Measurements from ENCODE around the gene SLC7A6OS. TPM values are rescaled to one million over a fixed set of nuclear protein-coding genes. Genes with fewer than 3 reads are reported as not detected.

Gene SLC7A6OS
- total RNA-seq, 1 donor from 2014 or later: 22.3 TPM

DNA sequence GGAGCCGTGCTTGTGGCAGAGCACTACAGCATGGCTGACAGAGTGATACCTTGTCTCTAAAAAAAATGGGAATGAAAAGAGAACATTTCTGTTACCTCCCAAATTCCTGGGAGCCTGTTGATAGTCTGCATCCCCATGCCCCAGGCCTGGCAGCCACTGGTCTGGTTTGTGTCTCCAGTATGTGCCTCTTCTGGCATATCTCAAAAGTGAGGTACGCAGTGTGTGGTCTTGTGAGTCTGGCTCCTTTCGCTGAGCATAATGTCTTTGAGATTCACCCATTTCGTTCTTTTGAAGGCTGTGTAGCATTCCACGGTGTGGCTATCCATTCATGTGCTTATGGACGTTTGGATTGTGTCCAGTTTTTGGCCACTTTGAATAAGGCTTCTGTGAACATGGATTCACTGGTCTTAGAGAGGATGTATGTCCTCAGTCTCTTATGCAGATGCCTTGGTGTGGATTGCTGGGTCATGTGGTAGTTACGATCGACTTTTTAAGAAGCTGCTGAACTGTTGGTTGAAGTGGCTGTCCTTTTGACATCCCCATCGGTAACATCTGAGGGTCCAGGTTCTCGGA lies 39.2 kb upstream of the SLC7A6OS start:
- H3K4me1 Mint-ChIP-seq: peaks cover 4% of the 10 kb centered on the region
- DNase-seq: no peak
- H3K9me3 Mint-ChIP-seq: no peaks in the 10 kb centered on the region
- peaks cover 78% of the 10 kb centered on the region for H3K36me3 Mint-ChIP-seq (ENCODE audit: low read depth)
- no peak overlapping the region for H3K27ac Mint-ChIP-seq
- no peak overlapping the region for H3K4me3 Mint-ChIP-seq
- intact Hi-C loops (cut with micrococcal nuclease): no loop called here
- peaks cover 2% of the 10 kb centered on the region for H3K27me3 Mint-ChIP-seq

DNA sequence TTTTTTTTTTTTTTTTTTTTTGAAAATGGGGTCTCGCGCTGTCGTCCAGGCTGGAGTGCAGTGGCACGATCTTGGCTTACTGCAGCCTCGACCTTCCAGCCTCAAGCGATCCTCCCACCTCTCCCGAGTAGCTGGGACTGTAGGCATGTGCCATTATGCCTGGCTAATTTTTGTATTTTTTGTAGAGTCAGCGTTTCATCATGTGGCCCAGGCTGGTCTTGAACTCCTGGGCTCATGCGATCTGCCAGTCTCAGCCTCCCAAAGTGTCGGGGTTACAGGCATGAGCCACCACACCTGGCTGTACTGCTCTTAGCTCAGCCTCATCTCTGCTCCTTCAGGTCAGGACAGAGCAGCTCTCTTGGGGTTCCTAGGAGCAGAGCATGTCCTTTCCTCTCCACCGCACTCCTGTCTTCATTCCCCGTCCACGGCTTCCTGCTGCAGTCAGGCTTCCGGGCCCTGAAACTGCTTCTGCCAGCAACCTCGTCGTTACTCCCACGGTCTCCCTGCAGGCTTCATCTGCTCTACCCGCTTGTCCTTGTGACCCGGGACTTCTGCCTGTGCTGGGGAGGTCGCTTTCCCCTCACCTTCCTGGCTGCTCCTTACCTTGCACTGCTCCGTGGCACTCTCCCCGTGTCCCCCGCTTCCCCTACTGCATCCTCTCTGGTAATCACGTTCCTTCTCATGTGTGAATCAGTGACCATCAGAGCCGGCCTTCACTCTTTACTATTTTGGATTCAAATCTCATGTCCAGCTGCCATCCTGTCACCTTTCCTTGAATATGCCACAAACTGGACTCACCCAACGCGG lies 38.1 kb upstream of the SLC7A6OS start:
- Mint-ChIP-seq H3K36me3 (ENCODE audit: low read depth) (peaks cover 70% of the 10 kb centered on the region), H3K27me3 (no peaks in the 10 kb centered on the region), H3K4me1 (no peaks in the 10 kb centered on the region), H3K9me3 (no peaks in the 10 kb centered on the region), H3K4me3 (no peak overlapping the region), H3K27ac (no peak overlapping the region)
- intact Hi-C loops (cut with micrococcal nuclease): no loop called here
- DNase-seq: no peak

DNA sequence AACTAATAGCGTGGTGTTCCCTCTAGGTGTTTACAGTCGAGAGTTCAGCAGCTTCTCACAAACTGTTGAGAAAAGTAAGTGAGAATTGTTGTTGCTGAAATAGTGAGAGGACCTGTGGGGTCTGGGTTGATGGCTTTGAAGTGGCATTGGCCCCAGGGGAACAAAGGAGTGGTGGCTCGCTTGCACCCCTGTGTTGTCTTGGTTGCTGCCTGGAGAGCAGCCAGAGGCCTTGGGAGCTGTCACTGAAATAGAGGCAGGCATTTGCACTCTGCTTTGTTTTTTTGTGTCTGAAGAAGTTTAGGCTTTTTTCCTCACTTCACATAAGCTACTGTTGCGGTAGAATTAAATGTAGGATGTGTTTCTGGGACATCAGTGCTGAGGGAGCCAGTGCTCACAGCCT lies 36.9 kb upstream of the SLC7A6OS start:
- intact Hi-C loops (cut with micrococcal nuclease): no loop called here
- Mint-ChIP-seq H3K27ac (no peak overlapping the region), H3K4me1 (no peaks in the 10 kb centered on the region), H3K36me3 (ENCODE audit: low read depth) (peaks cover 65% of the 10 kb centered on the region), H3K4me3 (no peak overlapping the region), H3K27me3 (no peaks in the 10 kb centered on the region), H3K9me3 (no peaks in the 10 kb centered on the region)
- DNase-seq: no peak

DNA sequence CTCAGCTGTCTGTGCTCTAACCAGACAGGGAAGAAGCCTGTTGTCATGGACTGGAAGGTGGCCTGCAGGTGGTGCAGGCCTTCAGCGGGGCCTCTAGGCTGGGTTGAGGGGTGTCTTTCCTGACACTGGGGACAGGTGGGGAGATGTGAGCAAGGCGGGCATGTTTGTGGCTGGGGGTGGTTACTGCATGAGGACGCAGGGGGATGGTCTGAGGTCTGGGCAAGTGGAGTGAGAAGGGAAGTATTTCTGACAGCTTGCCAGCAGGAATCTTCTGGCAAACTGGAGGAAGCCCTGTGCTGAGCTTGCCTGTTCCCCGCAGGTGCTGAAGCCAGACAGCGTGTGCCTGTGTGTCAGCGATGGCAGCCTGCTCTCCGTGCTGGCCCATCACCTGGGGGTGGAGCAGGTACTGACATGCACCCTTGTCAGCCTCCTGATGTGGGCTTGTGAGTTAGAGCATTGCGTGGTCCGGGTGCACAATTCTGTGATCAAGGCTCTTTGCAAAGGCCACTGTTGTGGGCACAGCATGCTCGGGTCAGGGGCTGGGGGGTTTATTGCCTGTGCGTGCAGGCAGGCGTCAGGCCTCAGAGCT lies 36.2 kb upstream of the SLC7A6OS start:
- Mint-ChIP-seq H3K36me3 (ENCODE audit: low read depth) (peaks cover 65% of the 10 kb centered on the region), H3K4me1 (no peaks in the 10 kb centered on the region), H3K27me3 (no peaks in the 10 kb centered on the region), H3K27ac (no peak overlapping the region), H3K4me3 (no peak overlapping the region), H3K9me3 (no peaks in the 10 kb centered on the region)
- intact Hi-C loops (cut with micrococcal nuclease): no loop called here
- no peak for DNase-seq

DNA sequence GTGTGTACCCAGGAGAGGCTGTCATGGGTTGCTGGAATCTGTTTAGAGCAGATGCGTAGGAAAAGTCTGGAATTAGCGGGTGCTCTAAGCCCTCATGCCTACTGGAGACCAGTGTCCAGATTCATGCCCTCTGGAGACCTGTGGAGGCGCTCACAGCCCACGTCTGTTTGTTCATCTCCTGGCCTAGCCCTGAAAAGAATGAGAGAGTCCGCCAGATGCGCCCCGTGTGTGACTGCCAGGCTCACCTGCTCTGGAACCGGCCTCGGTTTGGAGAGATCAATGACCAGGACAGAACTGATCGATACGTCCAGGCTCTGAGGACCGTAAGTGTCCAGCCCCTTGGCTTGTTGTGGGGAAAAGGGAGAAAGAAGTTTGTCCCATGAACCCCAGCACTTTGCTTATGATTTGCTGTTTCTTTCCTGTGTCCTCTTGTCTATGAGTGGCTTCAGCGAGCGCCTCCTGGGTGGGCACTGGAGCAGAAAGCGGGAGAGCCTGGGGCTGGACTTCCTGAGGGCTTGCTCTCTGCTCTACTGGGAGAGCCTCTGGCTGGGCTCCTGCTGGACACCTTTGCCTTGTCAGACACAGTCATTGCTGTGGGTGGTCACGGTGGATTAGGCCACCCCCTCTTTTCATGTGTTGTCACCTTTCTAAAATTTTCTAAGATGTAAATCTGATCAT lies 35.4 kb upstream of the SLC7A6OS start:
- intact Hi-C loops (cut with micrococcal nuclease): no loop called here
- Mint-ChIP-seq H3K27me3 (no peaks in the 10 kb centered on the region), H3K27ac (no peak overlapping the region), H3K9me3 (no peaks in the 10 kb centered on the region), H3K4me3 (no peak overlapping the region), H3K36me3 (ENCODE audit: low read depth) (peaks cover 61% of the 10 kb centered on the region), H3K4me1 (no peaks in the 10 kb centered on the region)
- no peak for DNase-seq

DNA sequence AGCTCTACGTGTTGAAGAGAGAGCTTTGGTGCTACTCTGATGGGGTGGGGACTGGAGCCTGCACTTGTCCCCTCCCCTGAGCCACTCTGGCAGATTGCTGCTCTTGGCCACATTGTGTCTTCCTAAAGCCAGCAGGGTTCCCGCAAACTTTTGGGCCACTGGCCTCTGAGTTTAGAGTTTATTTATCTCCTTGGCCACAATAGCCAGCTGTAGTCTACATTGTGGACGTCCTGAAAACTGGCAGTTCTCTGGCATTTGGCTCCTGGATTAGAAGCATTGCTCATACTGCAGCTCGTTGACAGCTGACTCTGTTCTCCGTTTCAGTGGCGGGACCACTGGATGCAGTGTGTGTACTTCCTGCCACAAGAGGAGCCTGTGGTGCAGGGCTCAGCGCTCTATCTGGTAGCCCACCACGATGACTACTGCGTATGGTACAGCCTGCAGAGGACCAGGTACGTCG lies 34.6 kb upstream of the SLC7A6OS start:
- no peaks in the 10 kb centered on the region for H3K27me3 Mint-ChIP-seq
- H3K9me3 Mint-ChIP-seq: no peaks in the 10 kb centered on the region
- H3K4me1 Mint-ChIP-seq: peaks cover 1% of the 10 kb centered on the region
- peaks cover 65% of the 10 kb centered on the region for H3K36me3 Mint-ChIP-seq (ENCODE audit: low read depth)
- intact Hi-C loops (cut with micrococcal nuclease): no loop called here
- DNase-seq: no peak
- no peak overlapping the region for H3K27ac Mint-ChIP-seq
- H3K4me3 Mint-ChIP-seq: no peak overlapping the region

DNA sequence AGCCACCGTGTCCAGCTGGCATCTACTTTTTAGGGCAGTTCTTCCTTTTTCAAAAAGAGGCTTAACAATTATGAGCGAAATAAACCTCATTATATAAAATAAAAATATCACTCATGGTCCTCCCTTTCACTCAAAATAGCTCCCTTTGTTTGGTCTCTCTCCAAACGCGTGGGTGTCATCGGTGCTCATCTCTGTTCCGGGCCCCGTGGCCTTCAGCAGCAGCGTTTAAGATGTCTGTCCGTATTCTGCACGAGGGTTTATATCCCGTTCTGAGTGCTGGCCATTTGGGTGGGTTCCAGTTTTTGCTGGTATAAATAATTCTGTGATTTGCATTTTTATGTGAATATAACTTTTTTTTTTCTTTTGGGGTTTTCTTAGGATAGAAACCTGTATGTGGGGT lies 33.5 kb upstream of the SLC7A6OS start:
- Mint-ChIP-seq H3K27ac (no peak overlapping the region), H3K27me3 (no peaks in the 10 kb centered on the region), H3K36me3 (ENCODE audit: low read depth) (peaks cover 68% of the 10 kb centered on the region), H3K4me3 (no peak overlapping the region), H3K9me3 (no peaks in the 10 kb centered on the region), H3K4me1 (peaks cover 2% of the 10 kb centered on the region)
- intact Hi-C loops (cut with micrococcal nuclease): no loop called here
- no peak for DNase-seq

DNA sequence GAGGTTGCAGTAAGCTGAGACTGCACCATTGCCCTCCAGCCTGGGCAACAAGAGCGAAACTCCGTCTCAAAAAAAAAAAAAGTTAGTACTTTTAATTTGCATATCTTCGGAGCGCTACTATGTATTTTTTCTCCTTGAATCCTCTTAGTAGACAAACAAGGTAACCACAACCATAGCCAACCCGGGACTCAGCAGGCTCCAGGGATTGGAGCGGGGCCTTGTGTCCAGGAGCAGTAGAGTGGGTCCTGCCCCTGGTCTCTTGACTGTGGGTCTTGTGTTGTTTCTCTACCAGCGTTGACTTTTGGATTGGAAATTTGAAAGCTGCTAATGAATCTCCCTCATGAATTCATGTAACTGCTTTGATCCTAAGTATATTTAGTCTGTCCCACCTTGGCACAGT lies 32.4 kb upstream of the SLC7A6OS start:
- no peaks in the 10 kb centered on the region for H3K27me3 Mint-ChIP-seq
- no peak for DNase-seq
- no peaks in the 10 kb centered on the region for H3K9me3 Mint-ChIP-seq
- H3K4me3 Mint-ChIP-seq: no peak overlapping the region
- H3K4me1 Mint-ChIP-seq: peaks cover 2% of the 10 kb centered on the region
- intact Hi-C loops (cut with micrococcal nuclease): no loop called here
- H3K36me3 Mint-ChIP-seq (ENCODE audit: low read depth): peaks cover 64% of the 10 kb centered on the region
- no peak overlapping the region for H3K27ac Mint-ChIP-seq

DNA sequence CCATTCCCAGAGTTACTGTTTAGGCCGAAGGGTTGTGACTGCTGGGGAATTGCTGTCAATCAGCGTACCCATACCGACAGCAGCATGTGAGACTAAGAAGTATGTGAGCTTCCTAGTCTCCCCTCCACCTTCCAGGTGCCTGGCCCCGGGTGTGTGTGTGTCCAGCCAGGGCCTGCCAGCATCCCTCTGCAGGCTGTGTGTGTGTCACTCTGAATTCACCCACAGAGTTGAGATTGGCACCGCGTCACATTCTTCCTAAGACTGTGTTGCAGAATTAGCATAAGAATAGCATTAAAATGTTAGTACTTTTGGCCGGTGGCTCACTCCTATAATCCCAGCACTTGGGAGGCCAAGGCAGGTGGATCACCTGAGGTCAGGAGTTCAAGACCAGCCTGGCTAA lies 31.9 kb upstream of the SLC7A6OS start:
- H3K4me3 Mint-ChIP-seq: no peak overlapping the region
- no peaks in the 10 kb centered on the region for H3K9me3 Mint-ChIP-seq
- peaks cover 64% of the 10 kb centered on the region for H3K36me3 Mint-ChIP-seq (ENCODE audit: low read depth)
- no peak overlapping the region for H3K27ac Mint-ChIP-seq
- DNase-seq: no peak
- H3K27me3 Mint-ChIP-seq: no peaks in the 10 kb centered on the region
- intact Hi-C loops (cut with micrococcal nuclease): no loop called here
- peaks cover 2% of the 10 kb centered on the region for H3K4me1 Mint-ChIP-seq

DNA sequence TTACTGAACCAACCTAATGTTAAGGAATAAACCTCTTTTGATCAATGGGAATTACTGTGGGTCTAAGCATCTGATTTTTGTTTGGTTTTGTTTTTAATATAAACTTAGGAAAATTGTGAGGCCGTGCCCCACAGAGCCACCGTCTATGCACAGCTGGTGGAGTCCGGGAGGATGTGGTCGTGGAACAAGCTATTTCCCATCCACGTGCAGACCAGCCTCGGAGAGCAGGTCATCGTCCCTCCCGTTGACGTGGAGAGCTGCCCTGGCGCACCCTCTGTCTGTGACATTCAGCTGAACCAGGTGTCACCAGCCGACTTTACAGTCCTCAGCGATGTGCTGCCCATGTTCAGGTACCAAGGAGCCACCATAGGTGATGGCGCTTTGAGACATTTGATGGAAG lies 28.5 kb upstream of the SLC7A6OS start:
- intact Hi-C loops (cut with micrococcal nuclease): loop anchor here (10.0 kb wide), 1 partner anchor 576 kb away; no protein-coding TSS in a partner anchor
- Mint-ChIP-seq H3K4me3 (no peak overlapping the region), H3K4me1 (peaks cover 4% of the 10 kb centered on the region), H3K9me3 (no peaks in the 10 kb centered on the region), H3K27me3 (no peaks in the 10 kb centered on the region), H3K27ac (no peak overlapping the region), H3K36me3 (ENCODE audit: low read depth) (peaks cover 63% of the 10 kb centered on the region)
- no peak for DNase-seq

DNA sequence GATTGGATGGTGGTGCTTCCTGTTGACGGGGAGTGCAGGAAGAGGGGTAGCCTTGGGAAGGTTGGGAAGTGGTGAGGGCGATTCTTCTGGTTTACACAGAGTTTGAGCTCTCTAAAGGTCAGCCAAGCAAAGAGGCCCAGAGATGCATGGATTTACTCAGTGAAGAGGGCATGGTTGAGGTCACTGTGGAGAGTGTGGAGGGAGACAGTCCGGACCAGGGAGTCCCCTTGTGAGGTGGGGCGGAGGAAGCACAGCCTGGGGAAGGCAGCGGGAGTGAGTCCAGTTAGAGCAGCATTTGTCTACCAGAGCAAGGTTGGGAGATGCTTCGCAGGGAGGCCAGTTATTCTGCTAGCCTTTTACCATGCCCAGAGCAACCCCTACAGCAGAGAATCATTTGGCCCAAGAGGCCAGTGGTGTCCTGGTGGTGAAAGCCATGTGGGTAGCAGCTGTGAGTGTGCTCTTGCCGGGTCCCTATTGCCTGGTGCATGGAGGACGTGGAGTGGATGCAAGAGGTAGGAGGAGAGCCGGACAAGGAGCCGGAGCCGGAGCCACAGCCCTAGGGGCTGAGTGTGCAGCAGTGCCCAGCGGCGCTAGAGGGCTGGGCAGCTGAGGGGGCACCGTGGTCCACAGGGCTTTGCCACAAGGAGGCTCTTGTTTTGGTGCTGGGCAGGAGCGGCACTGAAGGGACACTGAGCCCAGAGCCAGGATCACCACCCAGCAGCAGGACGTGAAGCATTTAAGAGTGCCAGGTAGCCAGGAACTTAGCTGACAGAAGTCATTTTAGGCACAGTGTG lies 27.8 kb upstream of the SLC7A6OS start:
- H3K9me3 Mint-ChIP-seq: no peaks in the 10 kb centered on the region
- no peak overlapping the region for H3K4me3 Mint-ChIP-seq
- H3K4me1 Mint-ChIP-seq: peaks cover 4% of the 10 kb centered on the region
- intact Hi-C loops (cut with micrococcal nuclease): loop anchor here (10.0 kb wide), 1 partner anchor 576 kb away; no protein-coding TSS in a partner anchor
- H3K27ac Mint-ChIP-seq: no peak overlapping the region
- no peaks in the 10 kb centered on the region for H3K27me3 Mint-ChIP-seq
- DNase-seq: no peak
- H3K36me3 Mint-ChIP-seq (ENCODE audit: low read depth): peaks cover 65% of the 10 kb centered on the region

DNA sequence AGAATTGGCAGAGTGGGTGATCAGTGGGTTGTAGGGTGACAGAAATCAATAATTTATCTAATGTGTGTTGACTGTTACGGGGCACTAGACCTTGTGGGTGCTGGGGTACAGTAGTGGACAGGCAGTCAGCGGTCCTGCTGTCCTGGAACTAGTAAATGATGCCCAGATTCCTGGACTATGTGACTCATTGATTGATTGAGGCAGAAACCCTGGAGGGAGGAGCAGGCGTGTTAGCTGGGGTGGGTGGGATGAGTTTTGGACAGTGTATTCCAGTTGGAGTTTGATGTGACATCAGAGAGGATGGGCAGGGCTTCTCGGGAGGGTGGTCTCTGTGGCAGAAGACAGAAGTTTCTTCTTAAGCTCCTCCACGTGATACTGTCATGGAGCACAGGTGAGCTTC lies 24.4 kb upstream of the SLC7A6OS start:
- Mint-ChIP-seq H3K27me3 (no peaks in the 10 kb centered on the region), H3K4me1 (peaks cover 18% of the 10 kb centered on the region)

DNA sequence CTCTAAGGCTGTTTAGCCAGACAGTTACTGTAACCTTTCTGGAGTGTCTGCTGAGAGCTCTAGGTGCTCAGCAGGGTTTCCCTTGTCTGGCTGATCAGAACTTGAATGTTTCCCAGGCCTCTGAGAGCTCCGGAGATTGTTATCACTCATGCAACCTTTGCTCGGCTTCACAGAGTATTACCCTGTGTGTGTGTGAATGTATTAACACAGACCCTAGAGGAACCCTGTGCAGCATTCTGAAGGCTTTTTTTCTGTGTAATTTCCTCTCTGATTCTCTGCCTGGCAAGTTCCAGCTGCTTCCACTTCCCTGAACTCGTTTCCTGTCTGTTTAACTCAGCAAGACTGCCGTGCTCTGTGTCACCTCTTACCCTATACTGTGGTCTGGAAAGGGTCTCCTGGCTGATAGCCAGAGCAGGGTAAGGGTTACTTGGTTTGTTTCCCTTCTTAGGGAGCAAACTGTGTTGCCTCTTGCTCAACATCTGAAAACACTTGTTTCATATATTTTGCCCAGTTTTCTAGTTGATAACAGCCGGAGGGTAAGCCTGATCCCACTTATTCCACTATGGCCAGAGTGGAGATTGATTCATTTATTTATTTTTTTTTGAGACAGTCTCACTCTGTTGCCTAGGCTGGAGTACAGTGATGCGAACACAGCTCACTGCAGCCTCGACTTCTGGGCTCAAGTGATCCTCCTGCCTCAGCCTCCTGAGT lies 21.8 kb upstream of the SLC7A6OS start:
- Mint-ChIP-seq H3K27me3 (no peaks in the 10 kb centered on the region), H3K27ac (peak overlapping the region; percentile 67), H3K36me3 (ENCODE audit: low read depth) (peaks cover 42% of the 10 kb centered on the region), H3K4me3 (peak overlapping the region; percentile 29), H3K9me3 (no peaks in the 10 kb centered on the region), H3K4me1 (peaks cover 26% of the 10 kb centered on the region)
- DNase-seq: peak; percentile 74
- intact Hi-C loops (cut with micrococcal nuclease): loop anchor here (10.0 kb wide), 1 partner anchor 582 kb away; no protein-coding TSS in a partner anchor

More for the DNA sequence above, 24.4 kb upstream of the SLC7A6OS start:
- no peak for DNase-seq
- H3K9me3 Mint-ChIP-seq: no peaks in the 10 kb centered on the region
- no peak overlapping the region for H3K4me3 Mint-ChIP-seq
- peaks cover 55% of the 10 kb centered on the region for H3K36me3 Mint-ChIP-seq (ENCODE audit: low read depth)
- H3K27ac Mint-ChIP-seq: no peak overlapping the region
- intact Hi-C loops (cut with micrococcal nuclease): loop anchor here (10.0 kb wide), 1 partner anchor 580 kb away; no protein-coding TSS in a partner anchor

Data from activated CD4-positive, alpha-beta T cell treated with anti-CD3 and anti-CD28 coated beads, Interleukin-2, amount 10 ng/mL, durations not matched to agents 24 days and 14 days (primary cell).